Epithelial cell of esophagus (primary cell): ENCODE results near the gene DUSP10.
A peak's percentile ranks its signal among the peaks of the same experiment; 100 is the strongest.

Experiments
- DNase-seq: peaks from one replicate; pipeline ENCODE4 v3.0.0; 2010; ENCODE audit warnings: low read depth
- H3K4me3 ChIP-seq: 2 replicates; pipeline ENCODE4 v1.5.1; 2011; ENCODE audit warnings: mild to moderate bottlenecking, low read length, control low read depth
- CTCF ChIP-seq: IDR thresholded peaks from 2 replicates; pipeline ENCODE4 v1.5.1; 2011; ENCODE audit warnings: low read depth, mild to moderate bottlenecking, low read length, control low read depth, inconsistent platforms; ENCODE audit not compliant: insufficient read depth; ENCODE audit errors: missing control alignments

DUSP10 gene

GRCh38 chr1:221714227-221715152 is 27.4 kb downstream of the DUSP10 start:
- no peak overlapping the region for H3K4me3 ChIP-seq
- no peak for TF ChIP-seq CTCF
- no peak for DNase-seq

GRCh38 chr1:221712776-221713431 is 29.0 kb downstream of the DUSP10 start:
- no peak for TF ChIP-seq CTCF
- no peak for DNase-seq

GRCh38 chr1:221712198-221712684 is 29.6 kb downstream of the DUSP10 start:
- H3K4me3 ChIP-seq = no peak overlapping the region
- peak; percentile 84 for DNase-seq
- TF ChIP-seq CTCF = no peak

More at GRCh38 chr1:221712776-221713431, 29.0 kb downstream of the DUSP10 start:
- no peak overlapping the region for H3K4me3 ChIP-seq

- TF ChIP-seq CTCF = no peak
- no peak for DNase-seq
- no peak overlapping the region for H3K4me3 ChIP-seq
Measured at GRCh38 chr1:221711656-221712055, 30.2 kb downstream of the DUSP10 start.

GRCh38 chr1:221711063-221711577 is 30.8 kb downstream of the DUSP10 start:
- no peak for DNase-seq
- H3K4me3 ChIP-seq = no peak overlapping the region
- TF ChIP-seq CTCF = no peak

DNA sequence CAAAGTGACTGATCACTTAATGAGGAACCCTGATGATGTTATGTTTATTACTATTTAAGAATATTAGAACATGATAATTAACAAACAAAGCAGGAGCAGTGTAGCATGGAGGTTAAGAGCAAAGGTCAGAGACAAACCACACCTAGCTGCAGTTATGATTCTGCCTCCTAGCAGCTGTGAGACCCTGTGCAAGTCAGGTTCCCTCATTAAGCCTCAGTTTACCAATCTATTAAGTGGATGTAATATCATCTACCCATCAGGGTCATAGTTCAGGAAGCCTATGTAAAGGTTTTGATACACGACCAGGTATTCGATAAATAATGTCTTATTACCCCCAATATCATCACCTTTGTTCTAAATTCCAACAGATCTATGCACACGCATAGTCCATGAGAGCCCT is 32.0 kb downstream of the DUSP10 start:
- DNase-seq = no peak
- TF ChIP-seq CTCF = no peak
- H3K4me3 ChIP-seq = no peak overlapping the region
